Dedifferentiated amniotic fluid mesenchymal stem cell (primary cell): ENCODE measurements around the gene SGCD.

Experiments used
- DNase-seq: peaks from one replicate; pipeline ENCODE4 v3.0.0-alpha.2; 2016; ENCODE audit errors: extremely low spot score

The SGCD gene

DNA sequence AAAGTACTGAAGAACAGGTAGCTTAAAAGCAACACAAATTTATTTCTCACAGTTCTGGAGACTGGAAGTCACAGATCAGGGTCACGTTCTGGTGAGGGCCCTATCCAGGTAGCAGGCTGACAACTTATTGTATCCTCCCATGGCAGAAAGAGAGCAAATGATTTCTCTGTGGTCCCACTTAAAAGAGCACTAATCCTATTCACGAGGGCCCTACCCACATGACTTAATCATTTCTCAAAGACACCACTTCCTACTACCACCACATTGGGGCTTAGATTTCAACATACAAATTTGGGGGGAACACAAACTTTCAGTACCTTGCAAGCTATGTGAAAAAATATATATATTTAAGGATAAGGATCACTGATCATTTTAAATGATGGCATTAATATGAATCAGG, 447.3 kb downstream of the SGCD start:
- no peak for DNase-seq

- no peak for DNase-seq
Measured at GRCh38 chr5:156778139-156778706, 451.3 kb downstream of the SGCD start.

GRCh38 chr5:156778752-156779151, 451.8 kb downstream of the SGCD start:
- no peak for DNase-seq

DNA sequence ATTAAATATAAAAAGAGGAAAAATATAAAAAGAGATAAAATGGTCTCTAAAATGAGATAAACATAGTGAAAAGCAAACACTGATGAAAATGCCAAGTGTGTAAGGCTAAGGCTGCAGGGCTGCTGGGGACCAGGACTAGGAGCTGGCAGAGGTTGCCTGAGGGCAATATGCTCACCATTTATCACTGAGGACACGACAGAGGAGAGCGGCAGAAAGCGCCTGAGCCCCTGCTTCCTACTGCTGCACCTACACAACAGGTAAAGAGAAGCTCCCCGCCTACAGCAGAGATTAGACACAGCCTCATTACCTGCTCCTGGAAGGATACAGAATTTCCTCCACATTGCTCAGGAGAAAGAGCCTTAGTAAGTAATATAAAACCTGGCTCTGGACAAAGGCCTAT, 452.5 kb downstream of the SGCD start:
- DNase-seq = no peak

- DNase-seq = no peak
Measured at GRCh38 chr5:156783092-156783491, 456.1 kb downstream of the SGCD start.

DNA sequence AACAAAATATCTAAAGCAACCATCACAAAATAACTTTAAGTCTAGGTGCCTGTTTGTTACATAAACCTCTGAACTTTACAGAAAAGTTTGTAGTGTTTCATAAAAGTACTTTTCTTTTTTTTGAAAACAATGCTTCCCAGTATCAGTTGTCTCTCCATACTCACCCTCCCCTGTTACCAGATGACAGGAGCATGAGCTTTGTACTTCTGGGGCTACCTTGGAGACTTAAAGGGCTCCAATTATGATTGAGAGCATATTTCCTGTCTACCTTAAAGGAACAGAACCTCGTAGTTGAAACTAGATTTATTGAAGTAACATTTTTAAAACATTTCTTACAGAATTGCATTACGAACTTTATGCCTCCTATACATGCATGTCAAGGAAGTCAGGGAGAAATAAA, 467.7 kb downstream of the SGCD start:
- DNase-seq = no peak

- no peak for DNase-seq
Measured at GRCh38 chr5:156798201-156798600, 471.2 kb downstream of the SGCD start.

DNA sequence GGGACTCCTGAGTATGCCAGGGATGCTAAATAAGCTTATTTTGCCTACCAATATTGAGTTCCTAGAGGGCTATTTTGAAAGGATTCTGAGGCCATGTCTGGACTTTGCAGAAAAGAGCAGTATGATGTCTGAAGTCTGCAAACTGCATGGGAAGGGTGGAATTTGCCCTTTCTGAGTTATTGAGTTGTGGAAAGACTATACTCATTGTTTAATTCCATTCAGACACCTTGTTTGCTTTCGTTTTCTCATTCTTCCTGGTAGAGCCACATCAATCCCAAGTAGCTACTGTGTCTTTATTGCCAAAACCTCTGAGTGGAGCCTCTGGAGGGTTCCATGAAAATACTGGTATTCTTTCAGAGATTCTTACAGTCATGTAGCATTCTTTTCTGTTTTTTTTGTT, 472.2 kb downstream of the SGCD start:
- DNase-seq = no peak

GRCh38 chr5:156800929-156801328, 474.0 kb downstream of the SGCD start:
- no peak for DNase-seq

DNA sequence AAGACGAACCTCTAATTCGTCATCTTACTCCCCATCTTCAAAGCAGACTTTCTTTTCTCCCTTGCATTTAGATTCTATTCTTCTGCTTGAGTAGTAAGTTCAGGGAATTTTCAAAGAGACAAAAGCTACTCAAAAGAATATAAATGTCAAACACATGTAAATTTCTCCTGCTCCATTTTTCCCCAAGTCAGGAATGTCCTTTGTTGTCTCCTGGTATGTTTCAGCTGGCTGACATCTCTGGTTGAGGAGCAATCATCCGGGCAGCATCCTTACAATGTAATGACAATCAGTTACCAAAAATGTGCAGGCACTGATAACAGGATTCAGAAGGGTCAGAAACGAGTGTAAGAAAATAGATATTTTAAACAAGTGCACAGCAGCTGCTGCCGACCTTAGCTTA, 475.5 kb downstream of the SGCD start:
- DNase-seq = no peak

DNA sequence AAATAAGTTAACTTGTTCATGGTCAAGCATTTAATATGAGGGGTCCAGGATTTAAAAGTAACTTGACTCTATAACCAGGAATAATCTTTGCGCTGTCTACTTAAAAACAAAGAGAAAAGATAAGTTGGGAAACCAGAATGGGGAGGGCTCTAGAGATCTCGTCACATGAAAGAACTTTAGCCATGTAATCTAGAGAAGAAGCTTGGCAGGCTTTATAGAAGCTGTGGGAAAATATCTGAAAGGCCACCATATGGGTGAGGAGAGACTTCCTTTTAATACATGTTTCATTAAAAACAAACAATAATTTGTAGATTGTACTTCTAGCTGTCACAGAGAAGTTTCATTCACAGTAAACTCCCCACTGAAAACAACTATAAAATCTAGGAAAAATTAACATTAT, 476.4 kb downstream of the SGCD start:
- DNase-seq = no peak

DNA sequence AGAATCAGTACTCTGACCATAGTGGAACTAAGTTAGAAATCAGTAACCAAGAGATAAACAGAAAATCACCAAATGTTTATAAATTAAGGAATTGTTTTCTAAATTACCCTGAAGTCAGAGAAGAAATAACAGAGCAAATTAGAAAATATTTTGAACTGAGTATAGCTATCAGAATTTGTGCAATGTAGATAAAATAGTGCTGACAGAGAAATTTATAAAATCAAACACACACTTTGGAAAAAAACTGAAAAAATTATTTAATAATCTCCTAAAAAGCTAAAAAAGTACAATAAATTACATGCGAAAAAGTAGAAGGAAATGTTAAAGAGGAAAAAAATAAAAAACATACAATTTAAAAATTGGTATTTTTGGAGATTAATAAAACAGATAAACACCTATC, 486.0 kb downstream of the SGCD start:
- DNase-seq = no peak

- DNase-seq = peak; percentile 44
Measured at GRCh38 chr5:156815988-156816599, 489.1 kb downstream of the SGCD start.
